ENCODE results near the gene BMPR2. TPM values are rescaled to one million over a fixed set of nuclear protein-coding genes. Genes with fewer than 3 reads are reported as not detected.
A peak's percentile ranks its signal among the peaks of the same experiment; 100 is the strongest.

BMPR2 gene
- total and polyA plus RNA-seq, 2 of the 4 experiments (the other 2 are of a cell fraction), result 17.0 to 30.1 TPM

GRCh38 chr2:202495230-202495604 is 119.1 kb downstream of the BMPR2 start:
- intact Hi-C loops (cut with micrococcal nuclease), result no loop called here

More at GRCh38 chr2:202495230-202495604, 119.1 kb downstream of the BMPR2 start:
- Histone ChIP-seq H4K91ac (ENCODE audit: insufficient read depth, low read depth, low read length) (no peak overlapping the region), H4K20me1 (ENCODE audit: insufficient read depth, low read length) (peaks cover 7% of the 10 kb centered on the region; the same call in 1 of the 2 replicates), H3K9ac (ENCODE audit: low read depth, low read length) (no peak overlapping the region), H2BK20ac (ENCODE audit: low read depth, low read length) (no peak overlapping the region), H3K27ac (ENCODE audit: insufficient read depth, low read length) (peak overlapping the region; percentile 66; the same call in 1 of the 2 replicates), H3K4me2 (ENCODE audit: low read depth, low read length) (no peak overlapping the region), H4K5ac (ENCODE audit: low read depth, low read length) (no peak overlapping the region), H3K4me3 (ENCODE audit: insufficient read depth, low read depth, low read length) (no peak overlapping the region), H3K4ac (ENCODE audit: low read depth, low read length) (no peak overlapping the region), H3K4me1 (ENCODE audit: control insufficient read depth, insufficient read depth, low read length) (peaks cover 2% of the 10 kb centered on the region; the same call in 1 of the 2 replicates), H3K56ac (ENCODE audit: extremely low read depth, insufficient read depth, low read length) (no peak overlapping the region), H3K36me3 (ENCODE audit: control insufficient read depth, insufficient read depth, low read length) (no peaks in the 10 kb centered on the region), H3K14ac (replicated peaks; ENCODE audit: low read depth, low read length) (0 out of 2 replicates have a peak overlapping the region, but pooled peaks have one; percentile 1), H3K9me1 (ENCODE audit: insufficient read depth, low read length) (0 out of 2 replicates have a peak, but pooled peaks cover 6% of the 10 kb centered on the region), H4K8ac (ENCODE audit: low read depth in 2 of 2, low read length in 2 of 2) (no peak overlapping the region; a peak in 1 of 4 replicates), H2BK5ac (ENCODE audit: low read depth, low read length, poor library complexity, severe bottlenecking) (no peak overlapping the region), H2AK9ac (replicated peaks; ENCODE audit: low read depth, low read length, poor library complexity) (peak overlapping the region; percentile 24), H2BK120ac (ENCODE audit: low read depth, low read length) (peak overlapping the region; percentile 64), H3K27me3 (ENCODE audit: control insufficient read depth, insufficient read depth, low read length) (no peaks in the 10 kb centered on the region), H2BK15ac (ENCODE audit: low read depth, low read length) (no peak overlapping the region; the same call in 2 of the 3 replicates), H2AFZ (replicated peaks; ENCODE audit: low read length, poor library complexity) (no peak overlapping the region), H3K9me3 (ENCODE audit: control insufficient read depth, insufficient read depth, low read length) (no peaks in the 10 kb centered on the region), H3K18ac (ENCODE audit: low read depth, low read length) (no peak overlapping the region), H3K79me1 (ENCODE audit: low read depth in 1 of 2, low read length in 2 of 2) (peaks cover 13 to 29% of the 10 kb centered on the region in 2 experiments; a peak in 3 of 4 replicates), H2AK5ac (ENCODE audit: low read depth, low read length) (peak overlapping the region; percentile 89), H3K23ac (ENCODE audit: low read depth, low read length) (no peak overlapping the region)
- 97% methylated on average over 11 of the region's 23 CpGs; no CpG with 5 or more reads in 1 of the 2 experiments for WGBS, 2 experiments (ENCODE audit: extremely low coverage in 2 of 2, insufficient read length in 1 of 2)
- no peak for TF ChIP-seq FOS (IDR thresholded peaks at IDR 0.05; ENCODE audit: low read depth, low read length)
- TF ChIP-seq RCOR1 (IDR thresholded peaks at IDR 0.05; ENCODE audit: insufficient replicate concordance, low read length), result no peak
- TF ChIP-seq POLR2A (IDR thresholded peaks at IDR 0.05; ENCODE audit: low read depth, low read length), result no peak
- no peak for TF ChIP-seq MXI1 (IDR thresholded peaks at IDR 0.05; ENCODE audit: borderline replicate concordance, low read depth, low read length)
- no peak for TF ChIP-seq MAFK (IDR thresholded peaks at IDR 0.05; ENCODE audit: low read depth, low read length)
- no peak for TF ChIP-seq RAD21 (IDR thresholded peaks at IDR 0.05; ENCODE audit: low read length)
- no peak for TF ChIP-seq CHD1 (IDR thresholded peaks at IDR 0.05; ENCODE audit: low read depth, low read length)
- TF ChIP-seq ELK1 (IDR thresholded peaks at IDR 0.05; ENCODE audit: borderline replicate concordance, low read depth, low read length), result no peak
- no peak for TF ChIP-seq USF2 (IDR thresholded peaks at IDR 0.05; ENCODE audit: low read depth, low read length)
- TF ChIP-seq BHLHE40 (IDR thresholded peaks at IDR 0.05; ENCODE audit: low read depth, low read length), result no peak
- no peak for TF ChIP-seq SMC3 (IDR thresholded peaks at IDR 0.05; ENCODE audit: low read depth, low read length)
- TF ChIP-seq CTCF (conservative IDR thresholded peaks at IDR 0.05; ENCODE audit: low read depth, low read length), result no peak
- TF ChIP-seq RFX5 (IDR thresholded peaks at IDR 0.05; ENCODE audit: low read depth, low read length), result no peak
- no peak for TF ChIP-seq NFE2L2 (IDR thresholded peaks at IDR 0.05; ENCODE audit: low read depth, low read length)
- TF ChIP-seq CEBPB (IDR thresholded peaks at IDR 0.05; ENCODE audit: low read depth, low read length), result no peak
- TF ChIP-seq MAZ (IDR thresholded peaks at IDR 0.05; ENCODE audit: borderline replicate concordance, low read depth, low read length), result no peak
- ChIA-PET CTCF (no interaction called here), POLR2A (ENCODE audit: unreplicated experiment) (no interaction called here)
- no TSS peak for BruUV-seq (replicated peaks)
- no peak for DNase-seq
- ATAC-seq (ENCODE audit: low read depth), result no peak
- in situ Hi-C loops (cut with MboI; ENCODE audit: low sequenced_read_pairs), result no loop called here
- dilution Hi-C loops (cut with HindIII; ENCODE audit: low sequenced_read_pairs, unreplicated experiment), result no loop called here
